HG02885 (cell line): ENCODE measurements around the gene KLF9.
"Not testable (repeated sequence)": the region's sequence is repeated elsewhere in the genome, so short reads cannot be mapped to it uniquely, and the experiment has no call there.

Experiments
- ATAC-seq: cut with Tn5 transposase; IDR thresholded peaks from one replicate; pipeline ENCODE4 v1.9.1; 2021; ENCODE audit warnings: mild to moderate bottlenecking; ENCODE audit not compliant: unreplicated experiment, poor library complexity

Gene KLF9

DNA sequence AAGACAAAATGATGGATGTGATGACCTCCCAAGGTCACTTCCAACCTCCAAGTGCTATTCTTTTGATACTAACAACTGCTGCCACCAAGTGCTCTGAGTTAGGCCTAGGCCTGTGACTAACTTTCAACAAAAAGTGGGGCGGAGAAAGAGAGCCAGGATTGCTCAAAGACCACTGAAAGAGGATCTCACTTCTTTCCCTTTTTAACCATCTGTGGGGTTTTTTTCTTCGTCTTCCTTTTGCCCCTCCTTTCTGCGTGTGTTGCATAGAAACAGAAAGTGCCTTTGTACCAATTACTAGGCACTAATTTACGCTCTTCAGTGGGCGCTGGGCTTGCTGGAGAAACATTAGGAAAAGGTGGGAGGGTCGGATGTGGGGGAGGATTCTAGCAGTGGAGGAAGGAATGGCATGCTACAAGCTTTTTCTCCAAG lies 8.0 kb downstream of the KLF9 start:
- ATAC-seq, result peak; percentile 80

DNA sequence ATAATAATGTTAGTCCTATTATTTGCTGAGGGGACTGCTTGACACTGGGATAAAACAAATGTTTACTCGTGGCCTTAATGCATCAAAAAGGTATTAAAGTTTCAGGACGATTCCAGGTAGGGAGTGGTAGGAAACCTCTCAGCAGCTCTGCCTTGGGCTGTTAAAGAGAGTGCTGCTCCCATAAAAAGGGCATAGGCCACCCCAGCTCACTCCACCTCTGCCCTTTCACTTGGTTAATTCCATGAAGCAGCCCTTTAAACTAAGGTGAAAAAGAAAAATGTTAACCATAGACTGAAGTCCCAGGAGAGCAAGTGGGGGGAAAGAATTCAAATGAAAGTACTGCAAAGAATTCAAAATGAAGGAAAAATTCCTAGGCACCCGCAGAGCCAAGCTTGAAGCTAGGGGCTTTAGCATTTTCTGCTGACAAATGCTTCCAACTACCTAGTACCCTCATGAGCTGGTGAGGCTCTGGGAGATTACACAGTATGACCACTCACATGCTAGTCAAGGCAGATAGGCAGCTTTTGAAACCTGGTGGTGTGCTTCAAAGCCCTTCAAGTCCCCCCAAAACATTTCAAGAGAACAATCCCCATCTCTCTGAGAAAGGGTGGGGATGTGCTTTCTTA lies 8.5 kb downstream of the KLF9 start:
- ATAC-seq, result peak; percentile 32

DNA sequence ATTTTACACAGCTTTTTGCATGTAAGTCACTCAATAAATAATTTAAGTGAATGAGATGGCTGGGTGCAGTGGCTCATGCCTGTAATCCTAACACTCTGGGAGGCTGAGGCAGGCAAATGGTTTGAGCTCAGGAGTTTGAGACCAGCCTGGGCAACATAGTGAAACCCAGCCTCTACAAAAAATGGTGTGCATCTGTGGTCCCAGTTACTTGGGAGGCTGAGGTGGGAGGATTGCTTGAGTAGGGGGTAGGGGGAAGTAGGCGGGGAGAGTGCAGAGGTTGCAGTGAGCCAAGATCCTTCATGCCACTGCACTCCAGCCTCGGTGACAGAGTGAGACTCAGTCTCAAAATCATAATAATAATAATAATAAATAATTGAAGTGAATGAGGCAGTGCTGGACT lies 10.2 kb downstream of the KLF9 start:
- ATAC-seq, result no peak

DNA sequence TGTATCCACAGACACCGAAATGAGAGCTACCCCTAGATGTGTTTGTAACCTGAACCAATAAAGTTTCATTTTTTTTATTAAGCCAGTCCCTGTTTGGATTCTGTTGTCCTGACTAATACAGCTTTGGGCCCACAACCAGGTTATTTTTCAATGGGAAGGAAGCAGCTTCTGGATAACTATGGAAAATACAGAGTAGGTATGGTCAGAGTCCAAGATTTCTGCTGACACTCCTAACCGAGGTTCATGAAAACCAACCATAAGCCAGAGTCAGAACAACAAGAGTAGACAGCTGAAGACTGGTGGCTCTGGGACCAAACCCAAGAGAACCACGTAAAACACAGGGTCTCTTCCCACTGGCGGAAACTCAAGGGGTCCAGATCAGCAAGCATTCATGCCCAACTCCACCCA lies 10.8 kb downstream of the KLF9 start:
- no peak for ATAC-seq

DNA sequence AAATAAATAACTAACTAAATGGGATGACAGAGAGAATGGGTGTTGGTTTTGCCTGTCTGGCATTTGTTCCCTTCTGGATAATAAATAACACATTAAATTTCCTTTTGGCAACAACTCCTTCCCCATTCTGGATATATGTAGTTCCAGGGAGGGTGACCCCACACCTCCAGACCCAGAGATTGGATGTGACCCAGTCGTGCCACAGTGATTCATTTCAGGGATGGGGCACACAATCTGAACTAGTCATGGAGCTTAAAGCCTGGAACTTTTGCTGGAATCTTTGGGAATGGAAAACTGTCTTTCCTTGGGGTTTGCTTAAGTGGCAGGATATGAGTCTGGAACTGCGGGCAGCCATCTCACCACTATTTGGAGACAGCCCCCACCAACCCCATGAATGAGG lies 11.3 kb downstream of the KLF9 start:
- ATAC-seq, result no peak

DNA sequence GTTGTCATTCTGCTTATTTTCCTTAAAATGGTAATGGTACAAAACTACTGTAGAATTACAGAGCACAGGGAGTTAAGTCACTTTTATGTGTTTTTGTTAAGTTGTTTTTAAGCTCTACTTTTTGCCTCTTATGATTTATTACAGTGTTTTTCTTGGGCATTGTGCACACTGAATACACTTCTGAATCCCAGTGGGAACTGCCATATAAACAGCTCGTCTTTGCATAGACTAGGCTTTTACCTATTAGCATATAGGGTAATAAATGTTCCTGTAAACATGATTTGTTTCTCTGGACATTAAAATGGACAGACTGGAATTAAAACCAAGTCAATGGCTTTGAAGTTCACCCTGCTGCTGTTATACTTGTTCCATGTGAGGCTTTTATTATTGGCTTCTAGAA lies 12.2 kb downstream of the KLF9 start:
- ATAC-seq, result no peak

DNA sequence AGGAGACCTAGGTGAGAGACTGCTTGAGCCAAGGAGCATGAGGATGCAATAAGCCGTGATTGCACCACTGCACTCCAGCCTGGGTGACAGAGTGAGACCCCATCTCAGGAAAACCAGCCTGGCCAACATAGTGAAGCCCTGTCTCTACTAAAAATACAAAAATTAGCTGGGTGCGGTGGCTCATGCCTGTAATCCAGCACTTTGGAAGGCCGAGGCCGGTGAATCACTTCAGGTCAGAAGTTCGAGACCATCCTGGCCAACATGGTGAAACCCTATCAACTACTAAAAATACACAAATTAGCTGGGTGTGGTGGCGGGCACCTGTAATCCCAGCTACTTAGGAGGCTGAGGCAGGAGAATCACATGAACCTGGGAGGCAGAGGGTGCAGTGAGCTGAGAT lies 13.2 kb downstream of the KLF9 start:
- not testable (repeated sequence) for ATAC-seq

DNA sequence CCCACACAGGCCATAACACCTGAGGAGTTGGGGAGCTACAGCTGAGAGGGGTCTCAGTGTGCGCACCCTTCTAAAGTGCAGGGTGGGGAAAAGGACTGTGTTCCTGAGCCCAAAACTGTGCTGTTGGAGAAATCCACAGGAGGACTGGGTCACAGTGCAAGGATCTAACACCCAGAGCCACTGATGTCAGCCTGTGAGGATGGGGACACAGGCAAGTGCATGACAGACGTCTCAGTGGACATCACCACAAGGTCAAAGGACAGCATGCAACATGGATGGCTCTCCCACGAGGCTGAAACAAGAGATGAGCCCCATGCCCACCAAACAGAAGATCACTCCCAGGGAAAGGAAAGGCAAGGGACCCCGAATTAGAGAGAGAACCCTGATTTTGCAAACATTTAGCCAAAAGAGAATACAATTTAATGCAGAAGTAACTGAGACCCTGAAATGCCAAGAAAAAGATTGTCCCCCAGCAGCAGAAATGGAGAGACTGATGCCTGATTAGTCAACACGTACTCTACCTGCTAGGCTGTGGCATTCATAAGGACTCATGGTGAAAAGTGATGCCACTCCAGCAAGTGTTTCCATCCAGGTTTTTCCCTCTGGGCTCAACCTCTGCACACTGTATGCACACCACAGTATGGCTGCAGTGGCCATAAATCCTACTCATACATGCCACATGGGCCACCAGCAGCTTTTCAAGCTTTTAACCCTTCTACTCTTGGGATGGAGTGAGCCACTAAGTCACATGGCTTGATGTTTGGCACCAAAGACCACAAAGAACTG lies 14.2 kb downstream of the KLF9 start:
- no peak for ATAC-seq

DNA sequence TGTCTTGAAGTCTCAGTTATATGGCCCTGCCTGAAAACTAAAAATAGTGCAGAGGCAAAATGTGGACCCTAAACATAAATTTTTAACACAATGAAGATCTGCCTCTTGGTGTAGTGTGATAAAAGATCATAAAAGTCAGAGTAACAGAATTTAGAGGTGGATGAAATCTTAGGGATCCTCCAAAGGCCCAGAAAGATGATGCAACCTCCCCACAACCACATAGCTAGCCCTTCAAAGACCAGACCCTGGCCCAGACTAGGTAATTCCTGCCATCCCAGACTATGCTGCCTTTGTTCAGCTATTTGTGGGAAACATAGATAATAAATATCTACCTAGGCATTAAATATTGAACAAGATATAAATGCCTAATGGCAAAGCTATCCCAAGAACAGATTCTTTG lies 15.3 kb downstream of the KLF9 start:
- no peak for ATAC-seq

DNA sequence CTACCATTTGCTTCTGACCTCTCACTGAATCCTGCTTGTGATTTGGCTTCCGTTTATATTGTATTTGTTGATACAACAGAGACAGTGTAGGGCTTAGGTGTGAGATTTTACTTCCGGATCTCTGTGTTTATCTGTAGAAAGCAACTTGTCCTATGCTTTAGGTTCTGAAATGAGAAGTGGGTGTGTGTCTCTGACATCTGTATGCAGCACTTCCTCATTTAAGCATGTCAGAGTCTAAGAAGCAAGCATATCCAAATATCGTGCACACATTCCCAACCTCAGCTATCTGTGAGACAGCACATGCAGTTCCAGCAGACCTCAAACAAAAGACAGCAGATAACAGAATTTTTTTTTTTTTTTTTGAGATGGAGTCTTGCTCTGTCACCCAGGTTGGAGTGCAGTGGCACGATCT lies 16.3 kb downstream of the KLF9 start:
- peak; percentile 99 for ATAC-seq

DNA sequence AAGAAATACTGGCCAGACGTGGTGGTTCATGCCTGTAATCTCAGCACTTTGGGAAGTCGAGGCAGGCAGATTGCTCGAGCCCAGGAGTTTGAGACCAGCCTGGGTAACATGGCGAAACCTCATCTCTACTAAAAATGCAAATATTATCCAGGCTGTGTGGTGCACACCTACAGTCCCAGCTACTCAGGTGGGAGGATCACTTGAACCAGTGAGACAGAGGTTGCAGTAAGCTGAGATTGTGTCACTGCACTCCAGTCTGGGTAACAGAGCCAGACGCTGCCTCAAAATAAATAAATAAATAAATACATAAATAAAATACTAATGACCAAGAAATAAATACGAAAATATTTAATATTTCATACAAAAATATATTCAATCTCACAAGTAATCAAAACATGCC lies 18.8 kb downstream of the KLF9 start:
- ATAC-seq, result no peak

DNA sequence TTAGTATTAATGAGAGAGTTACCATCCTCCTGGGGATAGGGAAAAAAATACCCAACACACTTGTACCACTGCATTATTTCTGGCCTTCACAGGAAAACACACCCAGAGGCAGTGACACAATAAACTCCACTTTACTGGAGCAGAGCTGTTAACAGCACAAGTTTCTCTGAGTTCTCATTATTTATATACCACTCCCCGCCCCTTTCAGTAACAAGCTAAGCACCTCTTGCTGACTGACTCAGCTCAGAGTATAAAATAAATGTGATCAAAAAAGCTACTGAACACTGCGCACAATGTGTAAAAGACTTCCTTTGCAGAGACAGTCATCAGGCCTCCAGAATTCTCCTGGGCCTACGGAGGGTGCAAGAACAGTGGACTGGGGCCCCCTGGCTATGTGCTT lies 21.6 kb downstream of the KLF9 start:
- no peak for ATAC-seq

DNA sequence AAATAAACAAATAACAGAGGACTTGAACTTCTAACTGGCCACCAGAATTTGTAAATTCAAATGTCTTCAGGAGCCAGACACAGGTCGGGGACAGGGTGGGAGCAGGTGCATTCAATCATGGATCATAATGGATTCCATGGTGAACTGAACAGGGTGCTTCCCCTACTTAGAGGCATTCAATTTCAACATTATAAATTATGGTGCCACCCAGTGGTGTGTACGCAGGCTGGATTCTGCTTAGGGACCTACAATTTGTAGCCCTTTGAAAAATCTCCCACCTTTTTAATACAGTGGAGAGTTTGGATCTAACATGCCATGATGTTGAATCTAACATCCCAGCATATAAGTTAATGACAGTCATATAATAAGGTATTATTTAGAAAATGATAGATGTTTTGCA lies 22.3 kb downstream of the KLF9 start:
- ATAC-seq, result no peak

DNA sequence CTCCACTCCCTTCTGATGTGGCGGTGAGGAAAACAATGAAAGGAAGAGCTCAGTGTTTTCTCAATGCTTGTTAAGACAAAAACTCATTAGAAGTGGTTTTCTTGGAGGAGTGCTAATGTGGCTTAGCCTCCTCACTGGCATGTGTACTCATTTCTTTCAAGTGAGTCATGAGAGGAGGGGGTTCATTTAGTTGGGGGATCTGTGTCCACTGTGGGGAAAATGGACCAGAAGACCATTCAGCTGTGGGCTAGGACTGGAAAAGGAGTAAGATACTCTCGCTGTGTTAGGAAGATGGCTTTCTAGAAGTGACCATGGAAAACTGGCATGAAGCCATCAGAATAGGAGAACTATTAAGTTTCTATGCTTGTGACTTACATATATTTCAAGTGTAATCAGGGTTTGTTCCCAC lies 23.5 kb downstream of the KLF9 start:
- no peak for ATAC-seq

DNA sequence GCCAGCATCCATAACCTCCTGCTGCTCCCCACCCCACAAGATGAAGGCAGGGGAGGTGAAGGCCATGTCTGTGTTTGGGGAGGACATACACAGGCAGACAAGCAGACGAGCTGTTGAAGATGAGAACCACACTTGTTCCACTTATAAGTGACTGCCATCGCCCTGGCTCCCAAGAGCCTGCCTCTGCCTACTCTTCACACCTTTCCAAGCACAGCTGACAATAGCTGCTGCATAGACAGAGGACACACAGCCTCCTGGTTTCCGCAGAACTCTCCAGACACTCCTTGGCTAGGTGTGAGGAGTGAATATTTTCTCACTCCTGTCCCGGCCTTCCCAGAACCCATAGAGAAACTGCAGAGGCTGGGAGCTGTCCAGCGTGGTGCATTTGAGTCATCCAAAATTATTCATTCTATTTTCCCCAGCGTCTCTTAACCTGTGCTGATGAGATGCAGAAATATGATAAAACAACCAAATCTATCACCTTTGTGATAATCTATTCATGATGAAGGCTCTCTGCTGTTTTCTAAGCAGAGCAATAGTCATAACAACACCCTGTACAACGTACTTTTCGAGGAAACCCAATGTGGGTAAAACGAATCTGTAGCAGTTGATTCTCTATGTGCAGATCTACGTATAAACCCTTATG lies 24.7 kb downstream of the KLF9 start:
- no peak for ATAC-seq

DNA sequence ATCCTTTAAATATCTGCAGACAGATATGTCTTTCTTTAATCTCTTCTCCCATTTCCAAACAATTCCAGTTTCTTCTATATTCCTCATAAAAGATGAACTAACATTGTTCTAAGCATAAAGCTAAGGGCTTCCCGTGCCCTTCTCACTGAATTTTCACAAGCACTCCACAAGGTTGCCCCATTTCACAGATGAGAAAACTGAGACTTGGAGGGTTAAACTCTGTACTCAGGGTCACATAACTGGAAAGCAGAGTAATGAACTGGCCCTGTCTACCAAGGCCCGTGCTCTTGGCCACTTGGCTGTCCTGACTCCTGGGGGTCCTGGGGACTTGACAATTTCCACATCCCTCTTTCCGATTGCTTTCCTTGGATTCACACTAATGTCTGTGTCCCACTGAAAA lies 25.3 kb downstream of the KLF9 start:
- no peak for ATAC-seq

DNA sequence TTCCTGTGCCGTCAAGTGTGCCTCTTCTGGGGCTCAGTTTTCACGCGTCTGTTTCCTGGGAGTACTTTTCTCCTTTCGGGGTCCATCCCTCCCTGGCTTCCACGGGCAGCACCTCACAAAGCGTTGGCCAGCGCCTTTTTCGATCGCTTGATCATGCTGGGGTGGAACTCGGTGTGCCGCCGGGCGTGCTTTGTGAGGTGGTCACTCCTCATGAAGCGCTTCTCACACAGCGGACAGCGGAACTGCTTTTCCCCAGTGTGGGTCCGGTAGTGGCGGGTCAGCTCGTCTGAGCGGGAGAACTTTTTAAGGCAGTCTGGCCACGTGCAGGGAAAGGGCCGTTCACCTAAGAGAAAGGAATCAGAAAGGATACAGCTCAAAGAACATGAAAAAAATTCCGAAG lies 26.8 kb downstream of the KLF9 start:
- no peak for ATAC-seq

DNA sequence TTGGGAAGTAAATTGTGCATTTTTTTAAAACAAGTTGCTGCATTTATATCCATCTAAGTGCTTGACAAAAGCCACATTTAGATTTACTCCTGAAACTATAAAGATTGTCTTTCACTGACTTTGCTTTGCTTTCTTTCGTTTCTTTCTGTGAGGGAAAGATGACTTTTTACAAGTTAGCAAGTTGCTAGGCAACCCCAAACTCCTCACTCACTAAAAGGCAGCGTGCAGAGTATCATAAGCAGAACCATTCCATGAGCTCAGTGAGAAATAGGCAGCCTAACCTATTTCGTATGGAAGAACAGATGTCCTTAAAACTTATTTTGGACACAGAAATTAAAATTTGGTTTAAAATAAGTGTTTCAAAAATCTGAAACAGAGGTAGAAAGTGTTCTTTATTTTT lies 29.0 kb downstream of the KLF9 start:
- no peak for ATAC-seq

DNA sequence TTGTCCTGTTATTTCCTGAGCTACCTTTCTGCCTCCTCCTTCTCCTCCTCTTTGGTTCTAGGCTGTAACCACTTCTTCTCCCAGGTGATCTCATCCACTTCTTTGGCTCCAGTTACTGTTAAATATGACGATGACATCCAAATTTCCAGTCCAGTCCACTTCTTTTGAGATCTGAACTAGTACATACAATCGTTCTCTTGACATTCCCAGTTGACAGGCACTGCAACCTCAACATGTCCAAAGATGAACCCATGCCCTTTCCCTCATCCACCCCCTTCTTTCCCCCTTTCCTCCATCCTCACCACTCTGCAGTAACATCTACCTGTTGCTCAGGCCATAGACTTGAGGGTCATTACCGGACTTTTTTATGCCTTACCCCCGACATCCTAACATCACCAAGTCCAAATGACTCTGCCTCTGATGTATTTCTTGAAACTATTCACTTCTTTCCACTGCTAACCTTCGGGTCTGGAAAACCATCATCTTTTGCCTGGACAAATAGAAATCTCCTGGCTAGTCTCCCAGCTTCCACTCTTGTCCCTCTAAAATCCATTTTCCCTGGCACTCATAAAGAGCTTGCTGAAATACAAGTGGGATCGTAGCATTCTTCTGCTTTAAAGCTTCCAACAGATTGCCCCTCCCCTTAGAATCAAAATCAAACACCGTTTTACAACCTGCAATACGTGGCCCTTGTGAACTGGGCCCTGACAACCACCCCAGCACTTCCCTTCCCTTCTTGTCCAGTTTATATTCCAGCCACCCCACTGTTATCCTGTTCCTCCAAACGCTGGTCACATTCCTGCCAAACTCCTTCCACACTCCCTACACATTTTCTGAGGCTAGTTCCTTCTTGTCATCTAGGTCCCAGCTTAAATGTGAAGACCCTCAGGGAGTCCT lies 31.5 kb downstream of the KLF9 start:
- ATAC-seq, result no peak

DNA sequence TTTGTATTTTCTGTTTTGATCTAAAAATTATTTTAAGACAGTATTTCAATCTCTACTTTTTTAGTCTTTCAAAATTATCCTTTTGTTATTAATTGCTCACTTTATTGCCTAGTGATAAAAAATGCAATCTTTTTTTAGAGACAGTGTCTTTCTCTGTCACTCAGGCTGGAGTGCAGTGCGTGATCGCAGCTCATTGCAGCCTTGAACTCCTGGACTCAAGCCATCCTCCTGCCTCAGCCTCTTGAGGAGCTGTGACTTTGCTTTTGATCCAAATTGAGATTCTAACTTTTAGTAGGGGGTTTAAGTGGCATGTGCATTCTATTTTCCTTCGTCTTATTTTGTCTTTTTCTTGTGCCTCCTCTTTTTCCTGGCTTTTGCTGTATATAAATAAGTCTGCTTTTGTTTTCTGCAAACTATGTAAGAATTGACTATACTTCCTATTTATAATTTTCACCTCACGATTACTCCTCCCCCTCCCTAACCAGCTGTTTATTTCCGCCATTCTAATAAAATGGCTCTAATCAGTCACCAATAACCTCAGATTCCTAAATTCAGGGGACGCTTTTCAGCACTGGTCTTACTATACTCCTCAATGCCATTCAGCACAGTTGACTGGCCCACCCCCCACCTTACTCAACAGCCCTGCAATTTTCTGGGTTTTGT lies 32.3 kb downstream of the KLF9 start:
- ATAC-seq, result no peak
